Measurements from ENCODE around the gene C2orf49.
A peak's percentile ranks its signal among the peaks of the same experiment; 100 is the strongest.

The C2orf49 gene

DNA sequence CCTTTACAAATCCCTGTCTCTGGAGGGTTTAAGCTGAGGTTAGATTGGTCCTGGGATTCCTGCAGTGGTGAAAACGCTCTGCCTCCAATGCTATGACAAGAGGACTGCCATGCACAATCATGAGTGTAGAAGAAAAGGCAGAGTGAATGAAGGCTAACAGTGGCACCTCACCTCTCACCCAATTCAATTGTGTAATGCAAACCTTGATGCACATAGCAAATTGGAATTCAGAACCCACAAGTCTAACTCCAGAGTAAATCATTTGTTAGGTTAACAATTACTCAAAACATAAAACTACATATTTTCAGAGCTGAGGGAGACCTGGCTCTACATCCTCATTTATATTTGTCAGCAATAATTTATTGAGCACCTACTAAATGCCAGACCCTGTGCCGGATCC lies 9.7 kb upstream of the C2orf49 start:
- no peak overlapping the region for H3K27ac ChIP-seq

DNA sequence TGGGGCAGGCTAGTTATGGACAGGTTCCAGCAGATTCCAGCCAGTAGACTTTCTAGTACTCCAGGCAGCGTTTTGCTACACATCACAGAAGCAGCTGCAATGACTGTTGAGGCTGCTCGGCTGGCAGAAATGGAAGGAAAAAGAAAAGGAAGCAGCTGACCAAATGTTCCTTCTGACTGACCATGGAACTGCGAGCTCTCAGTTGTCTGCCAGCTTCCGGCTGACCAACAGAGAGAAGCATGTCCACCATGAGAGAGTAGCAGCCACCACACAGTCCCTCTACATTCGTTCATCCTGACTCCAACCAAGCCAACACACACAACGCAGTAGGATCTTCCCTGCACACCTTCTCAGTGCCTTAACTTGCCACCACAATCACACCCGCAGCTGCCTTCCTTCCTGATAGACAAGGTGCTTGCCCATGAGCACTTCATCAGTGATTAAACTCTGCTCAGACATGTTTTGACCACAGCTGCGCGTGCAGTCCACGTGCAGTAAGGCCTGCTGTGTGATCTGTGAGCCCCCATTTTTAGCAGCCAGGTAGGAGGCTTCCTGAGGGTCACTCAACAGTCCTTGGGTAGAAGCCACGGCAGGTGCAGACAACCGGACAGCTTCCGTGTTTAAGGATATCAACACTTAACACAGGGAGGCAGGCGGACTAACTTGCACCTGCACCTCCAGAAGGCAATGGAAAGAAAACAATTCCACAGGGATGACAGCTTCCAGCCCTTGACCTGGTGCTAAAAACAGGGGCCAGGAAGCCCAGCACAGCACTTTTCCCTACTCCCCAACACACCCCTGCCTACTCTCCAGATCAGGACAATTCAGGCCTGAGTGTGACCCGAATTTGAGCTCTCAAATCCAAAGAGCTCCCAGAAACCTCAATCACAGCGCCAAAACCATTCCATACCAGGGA lies 8.8 kb upstream of the C2orf49 start:
- TF ChIP-seq CTCF (conservative IDR thresholded peaks at IDR 0.05) (no peak), ZFX (IDR thresholded peaks at IDR 0.05) (no peak)
- peak overlapping the region; percentile 91 for H3K27ac ChIP-seq

More for the DNA sequence above, 9.7 kb upstream of the C2orf49 start:
- TF ChIP-seq ZFX (IDR thresholded peaks at IDR 0.05) (no peak), CTCF (conservative IDR thresholded peaks at IDR 0.05) (no peak)

DNA sequence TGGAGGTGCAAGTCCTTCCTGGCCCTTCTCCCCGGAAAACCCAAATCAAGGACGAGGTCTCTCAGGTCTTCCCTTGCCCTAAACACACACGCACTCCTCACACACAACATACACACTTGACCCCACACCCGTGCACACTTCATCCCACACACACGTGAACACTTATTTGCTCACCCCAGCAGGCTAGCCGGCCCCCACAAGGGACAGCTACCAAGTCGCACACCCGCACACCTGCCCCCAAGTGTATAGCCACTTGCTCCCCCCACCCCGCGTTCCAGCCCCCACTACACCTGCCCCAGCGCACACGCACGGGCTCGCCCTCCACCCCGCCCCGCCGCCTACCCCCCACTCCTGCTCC lies 8.2 kb upstream of the C2orf49 start:
- H3K27ac ChIP-seq = peak overlapping the region; percentile 91
- no peak for TF ChIP-seq ZFX (IDR thresholded peaks at IDR 0.05)
- no peak for TF ChIP-seq CTCF (conservative IDR thresholded peaks at IDR 0.05)

DNA sequence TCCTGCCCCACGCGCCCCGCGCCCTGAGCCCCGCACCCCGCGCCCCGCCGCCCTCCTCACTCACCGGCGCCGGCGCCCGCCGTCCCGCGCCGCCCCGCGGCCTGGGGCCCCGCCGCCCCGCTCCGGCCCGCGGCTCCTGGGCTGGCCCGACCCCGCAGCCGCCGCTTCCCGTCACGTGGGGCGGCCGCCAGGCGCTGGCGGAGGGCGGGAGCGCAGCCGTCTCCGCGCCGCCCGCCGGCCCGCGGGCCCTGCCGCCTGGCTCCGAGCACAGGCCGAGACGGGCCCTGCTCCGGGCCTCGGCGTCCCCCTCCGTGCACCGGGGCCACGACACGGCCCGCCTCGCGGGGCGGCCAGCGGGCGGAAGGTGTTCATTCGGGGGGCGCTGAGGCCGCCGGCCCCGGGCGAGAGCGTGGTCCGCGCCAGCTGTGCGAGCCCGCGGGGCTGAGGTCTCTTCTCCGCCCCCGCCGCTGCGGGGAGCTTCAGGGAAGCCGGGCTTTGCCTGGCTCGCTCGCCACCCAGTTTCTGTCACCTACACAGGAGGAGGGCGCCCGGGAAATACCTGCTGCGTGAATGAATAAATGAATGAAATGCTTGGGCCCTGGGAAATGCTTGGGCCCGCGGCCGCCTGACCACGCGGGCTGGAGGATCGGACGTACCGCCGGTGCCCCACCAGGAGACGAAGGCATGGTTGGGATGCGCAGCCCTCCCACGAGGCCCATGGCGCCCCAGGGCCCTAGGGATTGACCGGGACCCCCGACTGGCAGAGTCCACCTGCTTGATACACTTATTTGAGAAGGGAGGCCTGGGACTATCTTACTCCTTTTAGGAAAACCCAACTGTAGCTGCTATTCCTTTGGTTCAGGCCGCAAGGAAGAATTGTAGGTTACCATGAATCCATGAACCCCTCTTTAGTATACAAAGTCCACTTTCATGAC lies 7.5 kb upstream of the C2orf49 start, which contains the start of gene TGFBRAP1:
TGFBRAP1 (minus strand) TSS at position 175 of the 935 bp plus-strand sequence. CDS start 21,434 bp downstream, outside the sequence.
- H3K27ac ChIP-seq = peak within 1 kb of the TSS; percentile 91
- TF ChIP-seq CTCF (conservative IDR thresholded peaks at IDR 0.05) (peak; percentile 12; the same call in 1 of the 2 replicates), ZFX (IDR thresholded peaks at IDR 0.05) (peak; percentile 98)

DNA sequence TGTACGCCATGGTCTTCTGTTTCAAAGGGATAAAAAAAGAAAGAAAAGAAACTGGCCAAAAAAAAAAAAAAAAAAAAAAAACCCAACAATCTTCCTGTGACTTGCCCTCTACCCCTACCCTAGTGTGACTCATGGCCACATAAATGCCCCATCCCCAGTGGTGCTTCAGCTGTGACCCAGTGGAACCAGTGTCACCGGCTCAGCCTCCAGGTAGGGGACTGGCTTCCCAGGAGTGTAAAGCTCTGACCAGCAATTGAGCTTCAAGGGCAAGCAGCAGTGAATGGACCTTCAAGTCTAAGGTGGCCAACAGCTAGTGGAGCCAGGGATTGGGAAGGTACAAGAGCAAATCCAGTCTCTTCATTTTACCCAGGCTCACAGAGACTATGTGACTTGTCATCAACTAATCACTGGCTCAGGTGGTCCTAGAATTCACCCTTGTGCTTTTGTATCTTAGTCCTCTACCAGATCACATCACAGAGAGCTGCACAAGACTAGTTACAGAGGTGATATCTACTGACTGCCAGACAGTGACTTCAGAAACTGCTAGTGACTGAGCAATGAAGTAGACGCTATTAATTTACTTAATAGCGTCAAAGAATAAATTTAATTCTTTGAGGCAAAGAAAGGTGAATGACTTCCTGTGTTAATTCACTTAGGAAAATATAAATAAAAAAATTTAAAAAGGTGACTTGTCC lies 6.5 kb upstream of the C2orf49 start:
- H3K27ac ChIP-seq = peak overlapping the region; percentile 91

DNA sequence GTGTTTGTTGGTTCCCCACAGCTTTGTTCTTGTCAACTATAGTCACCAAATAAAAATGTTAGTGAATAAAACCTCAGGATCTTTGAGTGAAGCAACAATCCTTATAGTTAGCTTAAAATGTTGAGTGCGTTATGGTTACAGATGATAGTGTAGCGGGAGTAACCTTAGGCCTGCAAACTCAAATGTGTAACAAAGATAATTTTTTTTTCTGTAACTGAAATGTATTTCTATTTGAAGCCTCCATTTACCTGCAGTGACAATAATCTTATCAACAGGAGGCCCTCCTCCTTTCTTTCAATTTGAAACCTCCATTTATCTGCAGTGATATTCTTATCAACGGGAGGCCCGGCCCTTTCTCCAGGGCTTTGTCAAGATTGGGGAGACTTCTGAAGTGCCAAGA lies 3.1 kb upstream of the C2orf49 start:
- TF ChIP-seq CTCF (conservative IDR thresholded peaks at IDR 0.05) (no peak), ZFX (IDR thresholded peaks at IDR 0.05) (no peak)
- no peak overlapping the region for H3K27ac ChIP-seq

More for the DNA sequence above, 6.5 kb upstream of the C2orf49 start:
- no peak for TF ChIP-seq CTCF (conservative IDR thresholded peaks at IDR 0.05)
- TF ChIP-seq ZFX (IDR thresholded peaks at IDR 0.05) = no peak
